NCI-H774 (cell line): ENCODE data around the gene CDC23.

Source experiments
- DNase-seq: peaks from one replicate; lab custom pipeline; 2025; lab: John Stamatoyannopoulos, UW

Gene CDC23

GRCh38 chr5:138140268-138140667 lies 72.9 kb downstream of the CDC23 start:
- no peak for DNase-seq

DNA sequence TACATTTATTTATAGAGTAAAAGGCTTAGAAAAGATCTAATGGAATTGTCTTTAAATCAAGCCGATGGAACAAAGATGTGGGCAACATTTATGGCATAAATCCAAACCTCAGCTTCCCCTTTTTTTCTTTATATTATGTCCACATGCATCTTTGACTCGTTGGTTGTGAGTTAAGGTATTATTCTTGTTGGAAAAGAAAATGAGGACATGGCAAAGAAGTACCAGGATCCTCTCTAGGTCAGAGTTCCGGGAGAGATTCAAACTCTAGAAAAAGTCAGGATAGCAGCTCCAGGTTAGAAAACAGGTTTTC lies 73.4 kb downstream of the CDC23 start:
- DNase-seq = no peak

DNA sequence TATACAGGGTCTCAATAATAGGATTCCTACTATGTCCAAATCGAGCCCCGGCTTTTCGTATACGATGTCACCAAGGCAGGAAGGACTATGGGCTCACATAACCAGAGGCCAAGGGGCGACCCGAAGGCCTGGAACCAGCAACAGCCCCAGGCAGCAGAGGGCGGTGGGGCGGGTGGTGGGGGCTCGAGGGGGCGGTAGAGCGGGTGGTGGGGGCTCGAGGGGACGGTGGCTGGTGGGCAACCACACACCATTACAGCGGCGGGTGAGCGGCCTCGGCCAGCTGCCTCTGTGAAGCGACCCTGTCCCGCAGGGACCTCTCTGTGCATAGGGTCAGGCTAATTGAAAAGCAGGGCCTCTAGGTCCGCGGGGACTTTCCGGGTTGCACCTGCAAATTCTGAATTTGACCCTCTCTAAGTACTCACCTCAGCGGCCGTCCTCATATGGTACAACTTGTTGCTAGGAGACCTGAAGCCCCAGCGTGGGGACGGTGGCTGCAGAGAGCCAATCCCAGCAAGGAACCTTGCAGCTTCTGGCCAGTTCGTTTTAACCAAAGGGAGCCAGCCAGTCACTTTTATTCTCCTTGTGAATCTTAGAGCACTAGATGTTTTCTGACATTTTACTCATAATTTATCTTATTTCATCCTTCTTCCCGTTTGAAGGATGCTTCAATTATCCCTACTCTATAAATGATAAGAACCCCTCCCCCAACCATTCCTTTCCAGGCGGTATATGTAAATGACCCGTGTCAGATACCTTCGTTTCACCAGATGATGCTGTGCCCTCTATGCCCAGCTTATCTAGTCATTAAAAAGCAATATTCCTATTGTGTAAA lies 74.0 kb downstream of the CDC23 start, which contains the start of gene NME5:
Gene NME5, minus strand, starts transcription at position 480 of the 832 bp plus-strand sequence. CDS start 648 bp downstream, outside the sequence.
- DNase-seq = peak; percentile 73
